ENCODE measurements around the gene LSAMP.

LSAMP gene

GRCh38 chr3:116331380-116331779 is 113.9 kb downstream of the LSAMP start:
- H3K27me3 ChIP-seq (ENCODE audit: control insufficient read depth in 1 of 2, insufficient read depth in 2 of 2, low read length in 2 of 2) = no peaks in the 10 kb centered on the region
- H3K9ac ChIP-seq (ENCODE audit: low read length in 2 of 2) = no peak overlapping the region
- H3K9me3 ChIP-seq (ENCODE audit: control insufficient read depth in 2 of 2, low read length in 2 of 2) = no peaks in the 10 kb centered on the region
- H3K36me3 ChIP-seq (ENCODE audit: control insufficient read depth in 2 of 2, insufficient read depth in 2 of 2, low read length in 2 of 2) = no peaks in the 10 kb centered on the region
- H3K27ac ChIP-seq (ENCODE audit: low read length) = no peak overlapping the region
- H3K4me1 ChIP-seq (ENCODE audit: control insufficient read depth, insufficient read depth, low read length) = no peaks in the 10 kb centered on the region
- no peak overlapping the region for H3K4me3 ChIP-seq (ENCODE audit: low read length in 2 of 2)

DNA sequence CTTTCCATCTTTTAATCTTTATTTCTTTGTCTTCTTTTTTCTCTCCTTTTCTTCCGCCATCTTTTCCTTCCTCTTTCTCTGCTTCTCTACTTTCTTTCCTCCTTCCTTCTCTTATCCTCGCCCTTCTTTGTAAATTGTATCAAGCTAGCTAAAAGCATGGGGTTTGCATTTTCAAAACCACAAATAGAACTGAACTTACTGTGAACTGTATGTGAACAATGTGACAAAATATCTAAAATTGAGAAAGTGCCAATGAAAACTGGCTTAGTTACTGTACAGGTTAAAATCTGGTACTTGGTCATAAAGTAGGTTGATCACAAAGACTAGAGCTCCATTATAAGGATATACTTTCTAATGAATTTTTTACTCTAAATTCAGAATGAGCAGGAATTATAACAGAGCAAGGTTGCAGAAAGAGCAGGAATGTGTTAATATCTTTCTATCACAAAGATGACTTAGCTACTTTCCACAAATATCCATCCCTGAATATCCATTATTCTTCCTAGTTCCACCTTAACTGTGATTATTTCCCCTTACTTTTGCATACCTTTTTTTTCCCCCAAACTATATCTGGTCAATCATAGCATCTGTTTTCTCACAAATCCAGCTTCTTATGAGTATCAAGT is 122.4 kb downstream of the LSAMP start:
- no peaks in the 10 kb centered on the region for H3K36me3 ChIP-seq (ENCODE audit: control insufficient read depth in 2 of 2, insufficient read depth in 2 of 2, low read length in 2 of 2)
- no peak overlapping the region for H3K9ac ChIP-seq (ENCODE audit: low read length in 2 of 2)
- no peak overlapping the region for H3K4me3 ChIP-seq (ENCODE audit: low read length in 2 of 2)
- no peaks in the 10 kb centered on the region for H3K27me3 ChIP-seq (ENCODE audit: control insufficient read depth in 1 of 2, insufficient read depth in 2 of 2, low read length in 2 of 2)
- H3K27ac ChIP-seq (ENCODE audit: low read length) = no peak overlapping the region
- H3K9me3 ChIP-seq (ENCODE audit: control insufficient read depth in 2 of 2, low read length in 2 of 2) = no peaks in the 10 kb centered on the region
- H3K4me1 ChIP-seq (ENCODE audit: control insufficient read depth, insufficient read depth, low read length) = no peaks in the 10 kb centered on the region

GRCh38 chr3:116318370-116318769 is 126.9 kb downstream of the LSAMP start:
- H3K9ac ChIP-seq (ENCODE audit: low read length in 2 of 2) = no peak overlapping the region
- no peak overlapping the region for H3K4me3 ChIP-seq (ENCODE audit: low read length in 2 of 2)
- H3K9me3 ChIP-seq (ENCODE audit: control insufficient read depth in 2 of 2, low read length in 2 of 2) = no peaks in the 10 kb centered on the region
- H3K27ac ChIP-seq (ENCODE audit: low read length) = no peak overlapping the region
- no peaks in the 10 kb centered on the region for H3K27me3 ChIP-seq (ENCODE audit: control insufficient read depth in 1 of 2, insufficient read depth in 2 of 2, low read length in 2 of 2)
- H3K4me1 ChIP-seq (ENCODE audit: control insufficient read depth, insufficient read depth, low read length) = no peaks in the 10 kb centered on the region
- H3K36me3 ChIP-seq (ENCODE audit: control insufficient read depth in 2 of 2, insufficient read depth in 2 of 2, low read length in 2 of 2) = no peaks in the 10 kb centered on the region

- Histone ChIP-seq H3K4me1 (ENCODE audit: control insufficient read depth, insufficient read depth, low read length) (no peaks in the 10 kb centered on the region), H3K9ac (ENCODE audit: low read length in 2 of 2) (no peak overlapping the region), H3K27me3 (ENCODE audit: control insufficient read depth in 1 of 2, insufficient read depth in 2 of 2, low read length in 2 of 2) (no peaks in the 10 kb centered on the region), H3K9me3 (ENCODE audit: control insufficient read depth in 2 of 2, low read length in 2 of 2) (no peaks in the 10 kb centered on the region), H3K36me3 (ENCODE audit: control insufficient read depth in 2 of 2, insufficient read depth in 2 of 2, low read length in 2 of 2) (no peaks in the 10 kb centered on the region), H3K27ac (ENCODE audit: low read length) (no peak overlapping the region), H3K4me3 (ENCODE audit: low read length in 2 of 2) (no peak overlapping the region)
Measured at GRCh38 chr3:116316771-116317170, 128.5 kb downstream of the LSAMP start.

DNA sequence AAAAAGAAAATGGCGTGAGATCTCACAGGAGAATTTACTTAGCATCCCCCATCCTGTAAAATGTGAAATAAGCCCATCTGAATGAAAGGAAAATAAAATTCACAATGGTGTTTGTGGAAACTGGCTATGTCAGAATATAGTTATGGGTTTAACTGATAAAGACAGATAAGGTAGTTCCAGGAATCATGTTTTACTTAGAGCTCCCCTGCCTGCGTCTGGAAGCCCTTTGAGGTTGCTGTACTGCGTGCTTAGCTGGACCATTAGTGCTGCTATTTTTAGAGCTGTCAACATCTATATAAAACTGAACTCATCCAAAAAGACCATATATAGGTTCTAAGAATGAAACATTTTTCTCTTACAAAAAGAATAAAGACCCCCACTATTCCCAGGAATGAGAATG is 130.8 kb downstream of the LSAMP start:
- no peaks in the 10 kb centered on the region for H3K9me3 ChIP-seq (ENCODE audit: control insufficient read depth in 2 of 2, low read length in 2 of 2)
- no peaks in the 10 kb centered on the region for H3K27me3 ChIP-seq (ENCODE audit: control insufficient read depth in 1 of 2, insufficient read depth in 2 of 2, low read length in 2 of 2)
- no peak overlapping the region for H3K27ac ChIP-seq (ENCODE audit: low read length)
- no peaks in the 10 kb centered on the region for H3K4me1 ChIP-seq (ENCODE audit: control insufficient read depth, insufficient read depth, low read length)
- H3K36me3 ChIP-seq (ENCODE audit: control insufficient read depth in 2 of 2, insufficient read depth in 2 of 2, low read length in 2 of 2) = no peaks in the 10 kb centered on the region
- no peak overlapping the region for H3K4me3 ChIP-seq (ENCODE audit: low read length in 2 of 2)
- no peak overlapping the region for H3K9ac ChIP-seq (ENCODE audit: low read length in 2 of 2)

DNA sequence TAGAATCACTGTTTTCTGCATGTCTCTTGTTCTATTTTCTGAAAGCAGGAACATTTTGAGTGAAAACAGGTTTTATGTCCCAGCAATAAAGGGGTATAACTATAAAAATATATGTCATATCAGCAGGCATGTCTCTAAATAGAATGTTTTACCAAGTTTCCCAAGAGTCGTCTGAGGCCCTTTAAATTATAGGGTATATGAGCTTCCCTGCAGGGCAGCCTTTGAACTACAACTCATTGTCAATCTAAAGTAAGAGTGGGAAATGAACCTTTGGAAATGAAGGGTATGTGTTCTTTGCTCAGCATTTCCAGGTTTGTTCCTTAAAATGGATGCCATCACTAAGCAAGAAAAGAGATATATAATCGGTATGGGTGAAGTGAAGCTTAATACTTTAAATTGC is 138.6 kb downstream of the LSAMP start:
- Histone ChIP-seq H3K4me1 (ENCODE audit: control insufficient read depth, insufficient read depth, low read length) (peaks cover 2% of the 10 kb centered on the region), H3K27ac (ENCODE audit: low read length) (no peak overlapping the region), H3K9me3 (ENCODE audit: control insufficient read depth in 2 of 2, low read length in 2 of 2) (no peaks in the 10 kb centered on the region), H3K27me3 (ENCODE audit: control insufficient read depth in 1 of 2, insufficient read depth in 2 of 2, low read length in 2 of 2) (no peaks in the 10 kb centered on the region), H3K36me3 (ENCODE audit: control insufficient read depth in 2 of 2, insufficient read depth in 2 of 2, low read length in 2 of 2) (no peaks in the 10 kb centered on the region), H3K4me3 (ENCODE audit: low read length in 2 of 2) (no peak overlapping the region), H3K9ac (ENCODE audit: low read length in 2 of 2) (no peak overlapping the region)

- H3K9ac ChIP-seq (ENCODE audit: low read length in 2 of 2) = no peak overlapping the region
- H3K27me3 ChIP-seq (ENCODE audit: control insufficient read depth in 1 of 2, insufficient read depth in 2 of 2, low read length in 2 of 2) = no peaks in the 10 kb centered on the region
- peaks cover 4% of the 10 kb centered on the region for H3K4me1 ChIP-seq (ENCODE audit: control insufficient read depth, insufficient read depth, low read length)
- no peak overlapping the region for H3K27ac ChIP-seq (ENCODE audit: low read length)
- H3K9me3 ChIP-seq (ENCODE audit: control insufficient read depth in 2 of 2, low read length in 2 of 2) = no peaks in the 10 kb centered on the region
- H3K36me3 ChIP-seq (ENCODE audit: control insufficient read depth in 2 of 2, insufficient read depth in 2 of 2, low read length in 2 of 2) = no peaks in the 10 kb centered on the region
- no peak overlapping the region for H3K4me3 ChIP-seq (ENCODE audit: low read length in 2 of 2)
Measured at GRCh38 chr3:116306149-116306548, 139.1 kb downstream of the LSAMP start.

GRCh38 chr3:116302087-116302747 is 143.1 kb downstream of the LSAMP start:
- Histone ChIP-seq H3K9ac (ENCODE audit: low read length in 2 of 2) (no peak overlapping the region), H3K4me3 (ENCODE audit: low read length in 2 of 2) (no peak overlapping the region), H3K27ac (ENCODE audit: low read length) (no peak overlapping the region), H3K27me3 (ENCODE audit: control insufficient read depth in 1 of 2, insufficient read depth in 2 of 2, low read length in 2 of 2) (no peaks in the 10 kb centered on the region), H3K36me3 (ENCODE audit: control insufficient read depth in 2 of 2, insufficient read depth in 2 of 2, low read length in 2 of 2) (no peaks in the 10 kb centered on the region), H3K4me1 (ENCODE audit: control insufficient read depth, insufficient read depth, low read length) (peaks cover 6% of the 10 kb centered on the region), H3K9me3 (ENCODE audit: control insufficient read depth in 2 of 2, low read length in 2 of 2) (no peaks in the 10 kb centered on the region)

- Histone ChIP-seq H3K9ac (ENCODE audit: low read length in 2 of 2) (no peak overlapping the region), H3K9me3 (ENCODE audit: control insufficient read depth in 2 of 2, low read length in 2 of 2) (no peaks in the 10 kb centered on the region), H3K4me3 (ENCODE audit: low read length in 2 of 2) (no peak overlapping the region), H3K36me3 (ENCODE audit: control insufficient read depth in 2 of 2, insufficient read depth in 2 of 2, low read length in 2 of 2) (no peaks in the 10 kb centered on the region), H3K4me1 (ENCODE audit: control insufficient read depth, insufficient read depth, low read length) (peaks cover 6% of the 10 kb centered on the region), H3K27me3 (ENCODE audit: control insufficient read depth in 1 of 2, insufficient read depth in 2 of 2, low read length in 2 of 2) (no peaks in the 10 kb centered on the region), H3K27ac (ENCODE audit: low read length) (no peak overlapping the region)
Measured at GRCh38 chr3:116301422-116301821, 143.9 kb downstream of the LSAMP start.

DNA sequence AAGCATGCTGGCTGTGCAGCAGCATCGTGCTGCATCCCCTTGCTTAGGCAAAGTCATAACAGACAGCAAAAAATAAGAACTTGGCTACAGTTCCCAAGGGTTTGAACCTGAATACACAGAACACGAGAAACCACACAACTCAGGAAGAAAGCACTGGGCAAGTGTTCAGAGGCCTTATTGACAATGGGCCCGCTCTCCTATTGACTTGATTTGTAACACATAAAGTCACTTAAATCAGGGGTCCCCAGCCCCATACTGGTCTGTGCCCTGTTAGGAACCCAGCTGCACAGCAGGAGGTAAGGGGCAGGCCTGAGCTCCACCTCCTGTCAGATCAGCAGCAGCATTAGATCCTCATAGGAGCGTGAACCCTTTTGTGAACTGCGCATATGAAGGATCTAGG is 145.1 kb downstream of the LSAMP start:
- Histone ChIP-seq H3K4me1 (ENCODE audit: control insufficient read depth, insufficient read depth, low read length) (peaks cover 6% of the 10 kb centered on the region), H3K9me3 (ENCODE audit: control insufficient read depth in 2 of 2, low read length in 2 of 2) (no peaks in the 10 kb centered on the region), H3K4me3 (ENCODE audit: low read length in 2 of 2) (no peak overlapping the region), H3K27me3 (ENCODE audit: control insufficient read depth in 1 of 2, insufficient read depth in 2 of 2, low read length in 2 of 2) (no peaks in the 10 kb centered on the region), H3K36me3 (ENCODE audit: control insufficient read depth in 2 of 2, insufficient read depth in 2 of 2, low read length in 2 of 2) (no peaks in the 10 kb centered on the region), H3K27ac (ENCODE audit: low read length) (no peak overlapping the region), H3K9ac (ENCODE audit: low read length in 2 of 2) (no peak overlapping the region)

DNA sequence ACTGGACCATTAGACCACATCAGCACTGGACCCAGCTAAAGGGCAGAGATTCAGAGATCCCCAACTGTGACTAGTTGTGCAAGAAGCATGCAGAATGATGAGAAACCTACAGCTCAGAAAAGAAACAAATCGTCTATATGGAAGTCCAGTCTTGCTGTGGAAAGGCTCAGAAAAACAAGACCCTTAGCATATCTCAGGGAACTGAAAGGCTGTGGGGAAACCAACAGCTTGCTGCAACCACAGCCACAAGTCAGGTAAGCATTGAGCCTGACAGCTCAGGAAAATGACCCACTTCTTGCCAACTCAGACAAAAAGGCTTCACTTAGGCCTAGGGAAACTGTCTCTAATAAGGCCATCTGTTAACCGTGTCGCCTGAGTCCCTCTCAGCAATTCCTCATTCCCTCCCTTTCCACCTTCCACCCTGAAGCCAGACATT is 145.6 kb downstream of the LSAMP start:
- no peaks in the 10 kb centered on the region for H3K36me3 ChIP-seq (ENCODE audit: control insufficient read depth in 2 of 2, insufficient read depth in 2 of 2, low read length in 2 of 2)
- H3K4me1 ChIP-seq (ENCODE audit: control insufficient read depth, insufficient read depth, low read length) = peaks cover 6% of the 10 kb centered on the region
- H3K27ac ChIP-seq (ENCODE audit: low read length) = no peak overlapping the region
- H3K4me3 ChIP-seq (ENCODE audit: low read length in 2 of 2) = no peak overlapping the region
- no peaks in the 10 kb centered on the region for H3K27me3 ChIP-seq (ENCODE audit: control insufficient read depth in 1 of 2, insufficient read depth in 2 of 2, low read length in 2 of 2)
- H3K9ac ChIP-seq (ENCODE audit: low read length in 2 of 2) = no peak overlapping the region
- H3K9me3 ChIP-seq (ENCODE audit: control insufficient read depth in 2 of 2, low read length in 2 of 2) = no peaks in the 10 kb centered on the region
